CD14-positive monocyte (primary cell): ENCODE data around the gene MOB3B. TPM values are rescaled to one million over a fixed set of nuclear protein-coding genes. Genes with fewer than 3 reads are reported as not detected.

Experiments
- DNase-seq, 3 donors: peaks; one replicate each; pipeline ENCODE4 v3.0.0-alpha.2; 2011 to 2022
- H2AFZ ChIP-seq: 2 replicates; pipeline ENCODE4 v1.6.0; 2012; ENCODE audit warnings: mild to moderate bottlenecking, low read depth, low read length, inconsistent platforms; ENCODE audit not compliant: insufficient read depth, poor library complexity, severe bottlenecking
- H3K27ac ChIP-seq, 2 donors: 1 replicate in 1 of 2; 2 replicates in 1 of 2; pipeline ENCODE4 v1.5.1; 2012 to 2013; ENCODE audit warnings: low read length in 2 of 2, control low read depth in 1 of 2, inconsistent platforms in 1 of 2, low read depth in 1 of 2, mild to moderate bottlenecking in 1 of 2
- H3K27me3 ChIP-seq, 2 donors: one replicate each; pipeline versions ENCODE4 v1.6.0 to v1.6.1; 2011 to 2013; ENCODE audit warnings: low read length in 2 of 2; ENCODE audit not compliant: control insufficient read depth in 2 of 2, insufficient read depth in 2 of 2
- H3K36me3 ChIP-seq, 2 donors: replicated peaks in 1 of 2; 1 replicate in 1 of 2; 2 replicates in 1 of 2; pipeline versions ENCODE4 v1.5.1 to v1.6.1; 2012 to 2013; ENCODE audit warnings: low read length in 2 of 2, control low read depth in 1 of 2, inconsistent platforms in 1 of 2, mild to moderate bottlenecking in 1 of 2; ENCODE audit not compliant: insufficient read depth in 2 of 2, control insufficient read depth in 1 of 2
- H3K4me1 ChIP-seq, 2 donors: 1 replicate in 1 of 2; 2 replicates in 1 of 2; pipeline versions ENCODE4 v1.5.1 to v1.6.1; 2012 to 2013; ENCODE audit warnings: low read length in 2 of 2, control low read depth in 1 of 2, inconsistent platforms in 1 of 2, mild to moderate bottlenecking in 1 of 2, moderate library complexity in 1 of 2; ENCODE audit not compliant: insufficient read depth in 2 of 2, control insufficient read depth in 1 of 2
- H3K4me2 ChIP-seq: replicated peaks from 2 replicates; pipeline ENCODE3; 2012; ENCODE audit warnings: low read length, moderate library complexity, mild to moderate bottlenecking; ENCODE audit not compliant: poor library complexity, severe bottlenecking; ENCODE audit errors: extremely low read depth
- H3K4me3 ChIP-seq, 3 experiments: fragments of 200-600 bp in 1 of 3; sonication (generic) in 1 of 3; replicated peaks in 1 of 3; 1 replicate in 2 of 3; 2 replicates in 1 of 3; pipeline ENCODE4 v1.5.1; 2011 to 2013; ENCODE audit warnings: low read length in 3 of 3, mild to moderate bottlenecking in 3 of 3, control low read depth in 2 of 3, low read depth in 2 of 3, inconsistent platforms in 1 of 3, moderate library complexity in 1 of 3
- H3K79me2 ChIP-seq: 2 replicates; pipeline ENCODE4 v1.6.0; 2012; ENCODE audit warnings: mild to moderate bottlenecking, control low read depth, inconsistent platforms, low read length, moderate library complexity; ENCODE audit not compliant: insufficient read depth
- H3K9ac ChIP-seq: 2 replicates; pipeline ENCODE4 v1.6.0; 2017; ENCODE audit warnings: low read length, mild to moderate bottlenecking; ENCODE audit not compliant: insufficient read depth, poor library complexity, severe bottlenecking
- H3K9me3 ChIP-seq, 2 donors: replicated peaks in 1 of 2; 1 replicate in 1 of 2; 2 replicates in 1 of 2; pipeline versions ENCODE4 v1.5.1 to v1.6.1; 2012 to 2013; ENCODE audit warnings: low read length in 2 of 2, control low read depth in 1 of 2; ENCODE audit not compliant: control insufficient read depth in 1 of 2, insufficient read depth in 1 of 2
- H4K20me1 ChIP-seq: 2 replicates; pipeline ENCODE4 v1.6.0; 2012; ENCODE audit warnings: mild to moderate bottlenecking, low read length, control low read depth, moderate library complexity; ENCODE audit not compliant: insufficient read depth
- H3K27ac Mint-ChIP-seq, 7 donors: one replicate each; pipeline ENCODE4 v1.8.0; 2020; ENCODE audit warnings: mild to moderate bottlenecking in 7 of 7, mixed read lengths in 7 of 7, moderate library complexity in 6 of 7, inconsistent platforms in 2 of 7
- H3K27me3 Mint-ChIP-seq, 3 donors: one replicate each; pipeline ENCODE4 v1.8.0; 2021 to 2022; ENCODE audit warnings: low read depth in 3 of 3, mild to moderate bottlenecking in 3 of 3, mixed read lengths in 3 of 3, moderate library complexity in 3 of 3, inconsistent platforms in 1 of 3
- H3K36me3 Mint-ChIP-seq, 2 donors: one replicate each; pipeline ENCODE4 v1.8.0; 2020; ENCODE audit warnings: mixed read lengths in 2 of 2, inconsistent platforms in 1 of 2, mild to moderate bottlenecking in 1 of 2
- H3K4me1 Mint-ChIP-seq: one replicate; pipeline ENCODE4 v1.8.0; 2020; ENCODE audit warnings: mild to moderate bottlenecking, mixed read lengths
- H3K4me3 Mint-ChIP-seq, 2 donors: one replicate each; pipeline ENCODE4 v1.8.0; 2020; ENCODE audit warnings: mild to moderate bottlenecking in 2 of 2, mixed read lengths in 2 of 2, moderate library complexity in 1 of 2
- H3K9me3 Mint-ChIP-seq, 7 donors: one replicate each; pipeline ENCODE4 v1.8.0; 2020 to 2022; ENCODE audit warnings: mixed read lengths in 7 of 7, mild to moderate bottlenecking in 6 of 7, moderate library complexity in 6 of 7, inconsistent platforms in 2 of 7
- CTCF ChIP-seq: fragments of 200-600 bp; IDR thresholded peaks from one replicate; pipeline ENCODE4 v1.8.0; 2022; ENCODE audit warnings: antibody characterized with exemption, mild to moderate bottlenecking
- WGBS: methylation state at CpG from one replicate; pipeline ENCODE4 v1.1.5; 2013; ENCODE audit warnings: missing lambda C conversion rate; ENCODE audit not compliant: insufficient coverage; 5-methylcytosine and 5-hydroxymethylcytosine counted together
- intact Hi-C, 2 donors: fragments of 100-400 bp; cut with micrococcal nuclease; formaldehyde crosslinking; loops; one replicate each; pipeline versions ENCODE4 v1.15.0 to v1.15.1; 2023
- polyA plus RNA-seq, 3 donors: library from polyadenylated mRNA; depleted of rRNA in 1 of 3; unstranded in 2 of 3; stranded (reverse) in 1 of 3; fragments of 300-500 nt in 2 of 3; fragments of >200 nt in 1 of 3; fragmentation: Illumina TruSeq in 2 of 3; gene quantifications; 1 replicate in 2 of 3; 2 replicates in 1 of 3; pipeline ENCODE4 v1.2.3, GENCODE V29; 2012 to 2021

The MOB3B gene
- polyA plus RNA-seq, 3 donors = 1.2 to 2.2 (median 1.4) TPM

GRCh38 chr9:27388150-27388549 lies 141.5 kb downstream of the MOB3B start:
- no peaks in the 10 kb centered on the region for H3K9me3 ChIP-seq
- TF ChIP-seq CTCF = no peak
- Mint-ChIP-seq H3K27ac (no peak overlapping the region), H3K4me1 (no peaks in the 10 kb centered on the region), H3K4me3 (no peak overlapping the region), H3K27me3 (peaks cover 0 to 4% (median 0%) of the 10 kb centered on the region in 3 donors), H3K36me3 (no peaks in the 10 kb centered on the region), H3K9me3 (no peaks in the 10 kb centered on the region)
- H3K9ac ChIP-seq = no peak overlapping the region
- no peaks in the 10 kb centered on the region for H3K36me3 ChIP-seq
- intact Hi-C loops = loop anchor here in 1 of 2 donors (10.0 kb wide), 1 partner anchor 47 kb away; no protein-coding TSS in a partner anchor
- no peaks in the 10 kb centered on the region for H3K4me1 ChIP-seq
- H3K27ac ChIP-seq = no peak overlapping the region
- H4K20me1 ChIP-seq = no peaks in the 10 kb centered on the region
- no peak overlapping the region for H3K4me2 ChIP-seq
- H3K4me3 ChIP-seq = no peak overlapping the region
- no peaks in the 10 kb centered on the region for H3K79me2 ChIP-seq
- WGBS = no CpG with 5 or more reads among the region's 2 CpGs
- H2AFZ ChIP-seq = no peak overlapping the region
- no peak for DNase-seq
- H3K27me3 ChIP-seq = no peaks in the 10 kb centered on the region

GRCh38 chr9:27387722-27388121 lies 141.9 kb downstream of the MOB3B start:
- Mint-ChIP-seq H3K4me1 (no peaks in the 10 kb centered on the region), H3K9me3 (no peaks in the 10 kb centered on the region), H3K4me3 (no peak overlapping the region), H3K27ac (no peak overlapping the region), H3K27me3 (peaks cover 0 to 4% (median 0%) of the 10 kb centered on the region in 3 donors), H3K36me3 (no peaks in the 10 kb centered on the region)
- H3K36me3 ChIP-seq = no peaks in the 10 kb centered on the region
- no peak overlapping the region for H3K27ac ChIP-seq
- intact Hi-C loops = loop anchor here in 1 of 2 donors (10.0 kb wide), 1 partner anchor 47 kb away; no protein-coding TSS in a partner anchor
- H3K4me2 ChIP-seq = no peak overlapping the region
- WGBS = 96% methylated on average over 2 of the region's 3 CpGs
- H3K9ac ChIP-seq = no peak overlapping the region
- TF ChIP-seq CTCF = no peak
- H3K4me1 ChIP-seq = no peaks in the 10 kb centered on the region
- no peak for DNase-seq
- H2AFZ ChIP-seq = no peak overlapping the region
- no peaks in the 10 kb centered on the region for H3K27me3 ChIP-seq
- H3K4me3 ChIP-seq = no peak overlapping the region
- no peaks in the 10 kb centered on the region for H3K79me2 ChIP-seq
- no peaks in the 10 kb centered on the region for H3K9me3 ChIP-seq
- no peaks in the 10 kb centered on the region for H4K20me1 ChIP-seq
